Measurements from ENCODE around the gene CCL7.

Gene CCL7

DNA sequence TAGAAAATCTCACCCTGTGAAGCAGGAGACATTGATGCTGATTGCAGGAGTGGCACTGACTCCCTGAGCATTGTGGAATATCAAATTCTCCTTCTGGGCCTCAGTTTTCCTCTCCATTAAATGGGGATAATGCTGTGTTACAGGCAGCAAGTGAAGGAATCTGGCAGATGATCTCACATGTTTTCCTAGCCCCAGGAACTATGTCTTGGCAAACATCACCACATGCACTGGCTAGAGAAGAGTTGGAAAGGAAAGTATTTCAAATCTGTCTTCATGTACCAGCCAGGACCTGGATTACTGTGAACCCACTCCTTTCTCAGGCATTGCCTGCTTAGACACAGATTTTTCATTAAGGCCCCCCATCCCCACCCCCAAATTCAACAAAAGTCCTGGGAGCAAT lies 35.6 kb downstream of the CCL7 start:
- no peak for DNase-seq (ENCODE audit: extremely low spot score)
- ChIA-PET CTCF (interaction anchor here (1.0 to 1.5 kb wide), 3 partner anchors 55 to 105 kb away, joined by 3 to 6 read pairs (median 3); no protein-coding TSS in a partner anchor), POLR2A (no interaction called here)
- TF ChIP-seq FOXK2 (IDR thresholded peaks at IDR 0.05) (no peak), NFRKB (IDR thresholded peaks at IDR 0.05) (no peak), LEF1 (IDR thresholded peaks at IDR 0.05; ENCODE audit: borderline replicate concordance) (no peak), SUZ12 (IDR thresholded peaks at IDR 0.05) (no peak), FOXA1 (IDR thresholded peaks at IDR 0.05) (no peak), FOXM1 (IDR thresholded peaks at IDR 0.05; ENCODE audit: borderline replicate concordance) (no peak), SP1 (IDR thresholded peaks at IDR 0.05) (no peak), TARDBP (IDR thresholded peaks at IDR 0.05) (no peak)
- TF ChIP-seq, protein P1, sequence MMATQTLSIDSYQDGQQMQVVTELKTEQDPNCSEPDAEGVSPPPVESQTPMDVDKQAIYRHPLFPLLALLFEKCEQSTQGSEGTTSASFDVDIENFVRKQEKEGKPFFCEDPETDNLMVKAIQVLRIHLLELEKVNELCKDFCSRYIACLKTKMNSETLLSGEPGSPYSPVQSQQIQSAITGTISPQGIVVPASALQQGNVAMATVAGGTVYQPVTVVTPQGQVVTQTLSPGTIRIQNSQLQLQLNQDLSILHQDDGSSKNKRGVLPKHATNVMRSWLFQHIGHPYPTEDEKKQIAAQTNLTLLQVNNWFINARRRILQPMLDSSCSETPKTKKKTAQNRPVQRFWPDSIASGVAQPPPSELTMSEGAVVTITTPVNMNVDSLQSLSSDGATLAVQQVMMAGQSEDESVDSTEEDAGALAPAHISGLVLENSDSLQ (IDR thresholded peaks at IDR 0.05), result no peak

DNA sequence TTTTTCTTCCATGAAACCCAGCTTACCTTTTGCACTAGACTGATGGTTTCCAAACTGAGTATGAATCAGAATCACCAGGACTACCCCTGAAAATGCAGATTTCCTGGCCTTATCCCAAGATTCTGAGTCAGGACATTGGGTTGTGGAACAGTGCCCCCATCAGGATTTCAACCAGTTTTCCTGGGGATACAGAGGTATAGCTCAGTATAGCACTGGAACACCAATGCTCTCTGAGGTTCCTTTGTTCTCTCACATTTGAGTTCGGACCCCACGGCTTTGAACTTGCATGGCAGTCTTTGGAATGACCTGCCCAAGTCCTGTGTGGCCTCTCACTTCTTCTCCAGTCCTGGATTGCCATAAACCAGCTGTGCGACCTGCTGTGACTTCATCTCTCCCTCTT lies 36.4 kb downstream of the CCL7 start:
- no peak for DNase-seq (ENCODE audit: extremely low spot score)
- ChIA-PET CTCF (interaction anchor here (0.7 to 1.5 kb wide), 3 partner anchors 38 to 106 kb away, joined by 3 to 6 read pairs (median 5); no protein-coding TSS in a partner anchor), POLR2A (no interaction called here)
- TF ChIP-seq FOXM1 (IDR thresholded peaks at IDR 0.05; ENCODE audit: borderline replicate concordance) (no peak), FOXK2 (IDR thresholded peaks at IDR 0.05) (no peak), SUZ12 (IDR thresholded peaks at IDR 0.05) (no peak), BHLHE40 (IDR thresholded peaks at IDR 0.05; ENCODE audit: borderline replicate concordance) (no peak), SP1 (IDR thresholded peaks at IDR 0.05) (no peak), NFRKB (IDR thresholded peaks at IDR 0.05) (no peak), ZNF384 (IDR thresholded peaks at IDR 0.05) (no peak), FOXA1 (IDR thresholded peaks at IDR 0.05) (no peak), ELF4 (IDR thresholded peaks at IDR 0.05) (no peak), CTBP1 (IDR thresholded peaks at IDR 0.05; ENCODE audit: borderline replicate concordance) (no peak), TARDBP (IDR thresholded peaks at IDR 0.05) (no peak), LEF1 (IDR thresholded peaks at IDR 0.05; ENCODE audit: borderline replicate concordance) (no peak), L3MBTL2 (conservative IDR thresholded peaks at IDR 0.05) (no peak), HDGF (IDR thresholded peaks at IDR 0.05; ENCODE audit: borderline replicate concordance) (no peak), ARNT (IDR thresholded peaks at IDR 0.05) (no peak)
- TF ChIP-seq, protein P1 (IDR thresholded peaks at IDR 0.05), result no peak

DNA sequence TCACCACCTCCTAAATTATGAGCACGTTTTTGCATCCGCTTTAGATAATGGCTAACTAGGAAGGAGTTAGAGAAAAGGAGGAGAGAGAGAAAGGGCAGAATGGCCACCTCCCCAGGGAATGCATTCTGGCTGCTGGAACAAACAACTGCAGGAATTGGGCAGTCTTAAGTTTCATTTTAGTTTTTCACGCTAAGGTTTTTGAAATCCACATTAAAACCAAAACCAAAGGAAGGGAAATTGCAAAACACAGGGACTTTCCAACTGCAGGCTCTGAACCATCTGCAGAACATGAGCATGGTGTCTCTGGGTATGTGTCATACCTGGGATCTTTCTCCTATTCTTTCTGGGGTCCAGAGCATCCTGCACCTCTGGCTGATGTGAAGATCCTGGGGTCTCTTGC lies 37.1 kb downstream of the CCL7 start:
- CTCF ChIA-PET, result interaction anchor here (1.4 to 1.5 kb wide), 2 partner anchors 103 to 107 kb away, joined by 3 to 6 read pairs; no protein-coding TSS in a partner anchor
- TF ChIP-seq FOXM1 (IDR thresholded peaks at IDR 0.05; ENCODE audit: borderline replicate concordance), result no peak
- no peak for DNase-seq (ENCODE audit: extremely low spot score)
- POLR2A ChIA-PET, result no interaction called here

DNA sequence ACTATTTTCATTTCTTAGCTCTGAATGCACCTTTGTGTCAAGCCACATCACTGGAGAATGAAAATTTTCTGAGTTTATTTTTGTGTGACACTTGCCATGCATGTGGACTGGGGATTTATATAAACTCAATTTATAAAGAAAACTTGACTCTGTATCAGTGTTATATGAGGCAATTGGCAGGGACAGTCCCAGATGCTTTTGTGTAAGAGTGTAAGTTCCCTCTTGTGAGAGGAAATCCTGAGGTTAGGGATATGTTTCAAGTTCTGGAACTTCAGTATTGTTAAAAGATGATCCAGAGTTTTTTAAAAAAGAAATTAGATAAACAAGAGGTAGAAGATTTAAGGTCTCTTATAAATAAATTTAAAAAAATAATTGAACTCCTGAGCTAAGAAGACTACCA lies 38.4 kb downstream of the CCL7 start:
- POLR2A ChIA-PET, result no interaction called here
- no peak for TF ChIP-seq LEF1 (IDR thresholded peaks at IDR 0.05; ENCODE audit: borderline replicate concordance)
- TF ChIP-seq, protein P1 (IDR thresholded peaks at IDR 0.05), result no peak
- no peak for TF ChIP-seq HDGF (IDR thresholded peaks at IDR 0.05; ENCODE audit: borderline replicate concordance)
- no peak for TF ChIP-seq CTBP1 (IDR thresholded peaks at IDR 0.05; ENCODE audit: borderline replicate concordance)
- TF ChIP-seq L3MBTL2 (conservative IDR thresholded peaks at IDR 0.05), result no peak
- no peak for TF ChIP-seq FOXK2 (IDR thresholded peaks at IDR 0.05)
- CTCF ChIA-PET, result interaction anchor here (1.2 kb wide), 1 partner anchor 108 kb away, joined by 3 read pairs; no protein-coding TSS in a partner anchor
- no peak for DNase-seq (ENCODE audit: extremely low spot score)

GRCh38 chr17:34311291-34311690 lies 41.3 kb downstream of the CCL7 start:
- ChIA-PET POLR2A (no interaction called here), CTCF (no interaction called here)
- DNase-seq (ENCODE audit: extremely low spot score), result no peak
- TF ChIP-seq ARNT (IDR thresholded peaks at IDR 0.05) (no peak), ZNF384 (IDR thresholded peaks at IDR 0.05) (no peak)

GRCh38 chr17:34312080-34312479 lies 42.1 kb downstream of the CCL7 start:
- TF ChIP-seq NFRKB (IDR thresholded peaks at IDR 0.05) (no peak), HDGF (IDR thresholded peaks at IDR 0.05; ENCODE audit: borderline replicate concordance) (no peak), CTBP1 (IDR thresholded peaks at IDR 0.05; ENCODE audit: borderline replicate concordance) (no peak), TARDBP (IDR thresholded peaks at IDR 0.05) (no peak), BHLHE40 (IDR thresholded peaks at IDR 0.05; ENCODE audit: borderline replicate concordance) (no peak), LEF1 (IDR thresholded peaks at IDR 0.05; ENCODE audit: borderline replicate concordance) (no peak), L3MBTL2 (conservative IDR thresholded peaks at IDR 0.05) (no peak), ARNT (IDR thresholded peaks at IDR 0.05) (no peak), FOXA1 (IDR thresholded peaks at IDR 0.05) (no peak), FOXK2 (IDR thresholded peaks at IDR 0.05) (no peak), ZNF384 (IDR thresholded peaks at IDR 0.05) (no peak)
- TF ChIP-seq, protein P1 (IDR thresholded peaks at IDR 0.05), result no peak
- DNase-seq (ENCODE audit: extremely low spot score), result no peak
- CTCF ChIA-PET, result no interaction called here

More at GRCh38 chr17:34312080-34312479, 42.1 kb downstream of the CCL7 start:
- POLR2A ChIA-PET, result no interaction called here

All from HEK293T (cell line).